HG02623 (cell line): ENCODE data around the gene CX3CL1.

Experiments
- ATAC-seq: cut with Tn5 transposase; IDR thresholded peaks from one replicate; pipeline ENCODE4 v1.9.1; 2021; ENCODE audit warnings: moderate library complexity; ENCODE audit not compliant: unreplicated experiment

The CX3CL1 gene

DNA sequence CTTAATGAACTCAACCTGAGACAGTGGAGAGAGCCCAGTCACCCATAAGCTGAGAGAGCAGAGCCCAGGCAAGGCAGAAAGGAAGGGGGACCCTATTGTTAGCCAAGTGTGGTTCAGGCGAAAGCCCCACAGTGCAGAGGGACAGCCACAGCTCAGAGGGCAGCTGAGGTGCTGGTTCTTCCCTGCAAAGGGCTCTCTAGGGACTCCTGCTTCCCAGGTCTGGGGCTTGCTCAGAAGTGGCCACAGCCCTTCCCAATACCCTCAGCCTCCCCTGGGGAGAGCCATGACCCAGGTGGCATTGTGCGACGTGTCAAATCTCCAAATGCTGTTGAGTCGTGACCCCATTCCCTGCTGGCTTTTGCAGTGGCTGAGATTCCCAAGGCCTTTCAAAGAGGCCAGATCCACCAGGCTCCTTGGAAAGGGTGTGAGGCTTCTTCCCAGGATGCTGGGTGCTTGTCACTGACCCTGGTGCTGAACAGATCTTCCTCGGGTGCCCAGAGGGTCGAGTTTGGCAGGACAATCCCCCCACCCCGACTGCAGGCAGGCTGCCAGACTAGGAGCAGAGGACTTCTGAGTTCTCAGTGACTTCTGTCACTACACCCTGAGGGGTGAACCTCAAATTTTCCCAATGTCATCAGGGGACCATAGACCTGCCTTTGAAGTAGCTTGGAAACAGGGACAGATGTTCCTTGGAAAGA, 29.8 kb downstream of the CX3CL1 start:
- ATAC-seq = no peak

DNA sequence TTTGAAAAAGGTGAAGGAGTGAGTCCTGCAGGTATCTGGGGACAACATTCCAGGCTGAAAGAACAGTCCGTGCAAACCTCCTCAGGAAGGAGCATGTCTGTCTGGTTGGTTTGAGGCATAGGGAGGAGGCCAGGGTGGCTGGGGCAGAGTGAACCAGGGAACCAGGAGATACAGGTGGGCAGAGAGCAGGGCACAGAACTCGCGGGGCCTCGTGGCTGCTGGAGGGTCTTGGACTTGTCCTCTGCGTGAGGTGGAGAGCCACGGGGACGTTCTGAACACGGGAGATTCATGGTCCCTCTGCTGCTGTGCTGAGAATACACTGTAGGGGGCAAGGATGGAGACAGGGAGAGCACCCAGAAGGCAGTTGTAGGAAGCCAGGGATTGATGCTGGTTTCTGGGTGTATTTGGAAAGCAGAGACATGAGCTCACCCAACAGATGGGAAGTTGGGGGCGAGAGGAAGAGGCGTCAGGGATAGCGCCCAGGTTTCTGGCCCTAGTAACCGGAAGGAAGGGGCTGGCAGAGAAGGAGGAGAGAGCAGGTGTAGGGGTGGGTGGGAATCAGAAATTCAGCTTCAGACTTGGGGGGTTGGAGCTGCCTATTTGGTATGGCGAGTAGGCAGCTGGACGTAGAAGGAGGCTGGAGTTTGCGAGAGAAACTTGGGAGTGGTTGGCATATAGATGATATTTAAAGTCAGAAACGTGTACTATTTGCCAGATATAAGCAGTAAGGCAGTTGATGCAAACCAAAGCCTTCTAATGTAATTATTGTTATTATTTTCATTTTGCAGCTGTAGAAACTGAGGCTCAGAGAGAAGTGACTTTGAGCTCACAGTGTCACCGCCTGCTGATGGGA, 31.9 kb downstream of the CX3CL1 start, which contains the start of gene CCL17:
Gene CCL17, plus strand, starts transcription at position 803 of the 853 bp plus-strand sequence. CDS start 9,166 bp downstream, outside the sequence.
- ATAC-seq = no peak

- ATAC-seq = no peak
Measured at GRCh38 chr16:57405097-57405496, 32.8 kb downstream of the CX3CL1 start.

GRCh38 chr16:57406881-57407280, 34.6 kb downstream of the CX3CL1 start:
- no peak for ATAC-seq

DNA sequence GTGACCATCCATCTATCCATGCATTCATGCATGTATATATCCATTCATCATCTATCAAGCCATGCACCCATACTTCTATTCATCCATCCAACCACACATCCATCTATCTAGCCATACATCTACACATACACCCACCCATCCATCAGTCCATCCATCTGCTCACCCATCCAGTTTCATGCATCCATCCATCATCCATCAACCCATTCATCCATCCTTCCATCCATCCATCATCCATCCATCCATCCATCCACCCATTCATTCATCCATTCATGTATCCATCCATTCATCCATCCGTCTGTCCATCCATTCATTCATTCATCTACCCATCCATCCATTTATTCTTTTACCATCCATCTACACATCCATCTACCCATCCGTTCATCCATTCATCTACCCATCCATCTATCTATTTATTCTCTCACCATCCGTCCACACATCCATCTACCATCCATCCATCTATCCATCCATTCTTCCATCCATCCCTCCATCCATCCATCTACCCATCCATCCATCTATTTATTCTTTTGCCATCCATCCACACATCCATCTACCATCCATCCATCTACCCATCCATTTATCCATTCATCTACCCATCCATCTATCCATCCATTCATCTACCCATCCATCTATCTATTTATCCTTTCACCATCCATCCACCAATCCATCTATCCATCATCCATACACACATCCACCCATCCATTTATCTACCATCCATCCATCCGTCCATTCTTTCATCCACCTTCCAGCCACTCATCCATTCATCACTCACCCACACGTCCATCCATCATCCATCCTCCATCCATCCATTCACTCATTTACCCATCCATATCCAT, 35.4 kb downstream of the CX3CL1 start:
- no peak for ATAC-seq

- ATAC-seq = no peak
Measured at GRCh38 chr16:57409065-57409464, 36.8 kb downstream of the CX3CL1 start.

GRCh38 chr16:57409870-57410587, 37.7 kb downstream of the CX3CL1 start:
- no peak for ATAC-seq

DNA sequence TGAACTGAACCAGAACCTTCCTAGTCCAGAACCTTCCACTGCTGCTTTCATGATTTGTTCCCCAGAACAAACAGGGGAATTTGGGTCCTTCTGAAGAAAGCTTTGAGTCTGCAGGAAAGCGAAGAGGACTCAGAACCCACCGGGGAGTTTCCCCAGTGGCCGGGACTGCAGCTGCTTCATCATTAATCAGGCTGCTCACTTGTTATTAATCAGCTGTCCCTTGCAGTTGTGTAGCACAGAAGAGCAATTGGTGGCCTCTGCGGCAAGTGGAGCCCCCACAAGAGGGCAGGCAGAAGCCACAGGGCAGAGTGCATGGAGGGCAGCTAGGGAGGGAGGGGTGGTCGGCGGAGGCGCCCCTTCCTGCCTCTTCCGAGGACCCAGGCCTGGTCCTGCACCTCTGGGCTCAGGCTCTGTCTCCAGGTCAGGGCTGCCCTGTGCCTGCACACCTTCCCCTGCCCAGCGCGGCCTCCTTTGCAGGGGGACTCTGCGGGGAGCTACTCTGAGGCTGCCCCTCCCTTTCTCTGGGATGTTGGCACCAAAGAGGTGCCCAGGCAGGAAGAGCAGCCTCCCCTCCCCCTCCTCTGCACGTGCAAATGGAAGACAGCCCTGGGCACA, 39.2 kb downstream of the CX3CL1 start:
- no peak for ATAC-seq

GRCh38 chr16:57412584-57412983, 40.3 kb downstream of the CX3CL1 start:
- ATAC-seq = no peak

- ATAC-seq = peak; percentile 61
Measured at GRCh38 chr16:57413301-57413730, 41.0 kb downstream of the CX3CL1 start.

DNA sequence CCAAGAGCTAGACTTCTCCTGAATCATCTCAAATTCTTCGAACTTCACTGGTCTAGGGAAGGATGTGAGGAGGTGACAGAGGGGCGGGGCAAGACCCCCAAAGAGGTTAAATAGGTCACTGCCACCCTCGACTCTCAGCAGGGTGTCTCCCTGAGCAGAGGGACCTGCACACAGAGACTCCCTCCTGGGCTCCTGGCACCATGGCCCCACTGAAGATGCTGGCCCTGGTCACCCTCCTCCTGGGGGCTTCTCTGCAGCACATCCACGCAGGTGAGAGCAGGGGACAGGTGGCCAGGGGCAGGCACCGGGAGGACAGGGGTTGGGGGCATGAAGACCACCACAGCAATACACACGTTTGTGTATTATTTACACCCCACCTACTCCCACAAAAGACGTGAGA, 41.4 kb downstream of the CX3CL1 start:
- no peak for ATAC-seq

GRCh38 chr16:57416084-57416483, 43.8 kb downstream of the CX3CL1 start:
- ATAC-seq = no peak

GRCh38 chr16:57419506-57419905, 47.2 kb downstream of the CX3CL1 start:
- ATAC-seq = no peak

GRCh38 chr16:57422026-57422944, 50.0 kb downstream of the CX3CL1 start:
- no peak for ATAC-seq

DNA sequence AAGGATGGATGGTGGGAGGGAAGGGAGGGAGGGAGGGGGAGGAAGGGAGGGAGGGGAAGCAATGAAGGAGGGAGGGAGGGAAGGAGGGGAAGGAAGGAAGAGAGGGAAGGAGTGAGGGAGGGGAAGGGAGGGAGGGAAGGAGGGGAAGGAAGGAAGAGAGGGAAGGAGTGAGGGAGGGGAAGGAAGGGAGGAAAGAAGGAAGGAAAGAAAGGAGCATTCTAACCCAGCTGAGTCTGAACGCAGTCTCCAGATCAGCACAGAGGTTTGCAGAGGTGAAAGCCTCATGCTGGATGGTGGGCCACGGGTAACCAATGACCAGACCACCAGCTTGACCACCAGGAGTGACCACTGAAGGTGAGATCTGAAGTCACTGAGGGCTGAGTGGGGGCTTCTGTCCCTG, 50.9 kb downstream of the CX3CL1 start:
- no peak for ATAC-seq

GRCh38 chr16:57424583-57424982, 52.3 kb downstream of the CX3CL1 start:
- no peak for ATAC-seq

DNA sequence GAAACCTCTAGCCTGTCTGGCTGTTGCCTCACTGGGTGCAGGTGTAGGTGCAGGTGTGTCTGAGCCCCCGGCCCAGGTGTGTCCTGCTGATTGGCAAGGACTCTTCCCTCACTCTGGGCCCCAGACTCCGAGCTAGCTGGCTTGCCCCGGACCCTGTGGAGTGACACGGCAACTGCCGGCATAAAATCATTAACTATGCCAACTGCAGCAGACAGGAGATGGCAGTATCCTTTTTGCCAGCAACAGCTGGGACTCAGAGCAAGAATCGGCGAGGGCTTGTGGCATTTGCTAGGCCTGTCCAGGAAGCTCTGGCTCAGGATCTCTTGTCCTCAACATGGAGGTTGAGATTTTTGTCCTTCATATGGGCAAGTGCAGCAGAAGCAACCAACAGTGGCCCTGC, 54.1 kb downstream of the CX3CL1 start:
- no peak for ATAC-seq

DNA sequence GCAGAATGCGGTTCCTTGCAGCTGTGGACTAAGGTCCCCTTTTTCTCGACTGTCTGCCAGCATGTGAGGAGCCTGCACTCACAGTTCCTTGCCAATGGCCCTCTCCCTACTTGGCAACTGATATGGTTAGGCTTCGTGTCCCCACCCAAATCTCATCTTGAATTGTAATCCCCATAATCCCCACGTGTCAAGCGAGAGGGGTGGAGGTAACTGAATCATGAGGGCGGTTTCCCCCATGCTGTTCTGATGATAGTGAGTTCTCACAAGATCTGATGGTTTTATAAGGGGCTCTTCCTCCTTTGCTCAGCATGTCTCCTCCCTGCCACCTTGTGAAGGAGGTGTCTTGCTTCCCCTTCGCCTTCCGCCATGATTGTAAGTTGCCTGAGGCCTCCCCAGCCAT, 55.0 kb downstream of the CX3CL1 start:
- no peak for ATAC-seq

DNA sequence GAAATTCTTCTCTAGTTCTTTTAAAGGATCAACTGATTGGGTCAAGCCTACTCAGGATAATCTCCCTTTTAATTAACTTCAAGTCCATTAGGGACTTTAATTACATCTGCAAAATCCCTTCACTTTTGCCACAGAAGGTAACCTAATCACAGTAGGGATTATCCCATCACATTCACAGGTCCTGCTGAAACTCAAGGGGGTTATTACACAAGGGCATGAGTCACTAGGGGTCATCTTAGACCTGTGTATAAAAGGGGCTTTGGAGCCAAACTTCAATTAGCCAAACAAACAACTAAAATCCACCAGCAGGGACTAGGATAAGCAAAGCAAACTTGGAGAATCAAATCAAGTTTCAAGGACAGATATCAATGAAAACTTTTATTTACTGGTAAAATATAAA, 55.5 kb downstream of the CX3CL1 start:
- ATAC-seq = no peak
